OCI-LY7 (cell line): ENCODE data around the gene CCNL2.
"Not testable (repeated sequence)": the region's sequence is repeated elsewhere in the genome, so short reads cannot be mapped to it uniquely, and the experiment has no call there.

Source experiments
- CTCF ChIP-seq: fragments of 200-600 bp; sonication (generic); conservative IDR thresholded peaks from 2 replicates; pipeline ENCODE4 v1.5.1; 2014; ENCODE audit warnings: mild to moderate bottlenecking, antibody characterized with exemption, low read length, moderate library complexity, mixed read lengths
- EZH2phosphoT487 ChIP-seq: fragments of 200-600 bp; sonication (generic); IDR thresholded peaks from 2 replicates; pipeline ENCODE4 v1.6.1; 2018; ENCODE audit warnings: low read depth, borderline replicate concordance, mild to moderate bottlenecking, mixed run types, antibody characterized with exemption, low read length, moderate library complexity, mixed read lengths

- not testable (repeated sequence) for TF ChIP-seq CTCF, EZH2phosphoT487
These were observed 29.8 kb upstream of the CCNL2 start for GRCh38 chr1:1428967-1429366.
